ENCODE results near the gene FOXJ1. TPM values are rescaled to one million over a fixed set of nuclear protein-coding genes. Genes with fewer than 3 reads are reported as not detected.

FOXJ1 gene
- polyA plus RNA-seq, 1 donor from 2014 or later, result not detected

- Mint-ChIP-seq H3K27ac (no peak overlapping the region), H3K4me1 (peaks cover 11 to 16% (median 15%) of the 10 kb centered on the region in 3 donors), H3K9me3 (no peaks in the 10 kb centered on the region), H3K36me3 (peaks cover 2% of the 10 kb centered on the region), H3K4me3 (no peak overlapping the region), H3K27me3 (no peaks in the 10 kb centered on the region)
Measured at GRCh38 chr17:76106703-76107102, 34.3 kb downstream of the FOXJ1 start.

DNA sequence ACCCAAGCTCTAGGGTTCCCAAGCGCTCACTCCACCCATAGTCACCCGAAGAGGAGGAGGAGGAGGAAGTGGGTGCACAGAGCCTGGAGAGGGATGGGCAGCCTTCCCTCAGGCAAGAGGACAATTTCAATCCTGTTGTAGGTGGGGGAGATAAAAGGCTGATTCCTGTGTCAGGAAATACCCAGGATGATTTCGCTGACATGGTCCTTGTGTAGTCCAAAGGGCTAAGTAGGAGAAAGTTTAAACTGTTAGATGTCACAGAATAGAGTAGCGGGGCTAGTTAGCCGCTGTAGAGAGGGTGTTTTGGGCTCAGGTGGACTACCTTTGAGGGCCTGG lies 36.2 kb downstream of the FOXJ1 start:
- Mint-ChIP-seq H3K36me3 (peaks cover 5% of the 10 kb centered on the region), H3K27ac (peak overlapping the region in 2 of 3 donors; percentile 53 to 83), H3K4me1 (peaks cover 13 to 20% (median 18%) of the 10 kb centered on the region in 3 donors), H3K4me3 (peak overlapping the region in 3 of 4 donors; percentile 26 to 95 (median 60)), H3K27me3 (no peaks in the 10 kb centered on the region), H3K9me3 (no peaks in the 10 kb centered on the region)

DNA sequence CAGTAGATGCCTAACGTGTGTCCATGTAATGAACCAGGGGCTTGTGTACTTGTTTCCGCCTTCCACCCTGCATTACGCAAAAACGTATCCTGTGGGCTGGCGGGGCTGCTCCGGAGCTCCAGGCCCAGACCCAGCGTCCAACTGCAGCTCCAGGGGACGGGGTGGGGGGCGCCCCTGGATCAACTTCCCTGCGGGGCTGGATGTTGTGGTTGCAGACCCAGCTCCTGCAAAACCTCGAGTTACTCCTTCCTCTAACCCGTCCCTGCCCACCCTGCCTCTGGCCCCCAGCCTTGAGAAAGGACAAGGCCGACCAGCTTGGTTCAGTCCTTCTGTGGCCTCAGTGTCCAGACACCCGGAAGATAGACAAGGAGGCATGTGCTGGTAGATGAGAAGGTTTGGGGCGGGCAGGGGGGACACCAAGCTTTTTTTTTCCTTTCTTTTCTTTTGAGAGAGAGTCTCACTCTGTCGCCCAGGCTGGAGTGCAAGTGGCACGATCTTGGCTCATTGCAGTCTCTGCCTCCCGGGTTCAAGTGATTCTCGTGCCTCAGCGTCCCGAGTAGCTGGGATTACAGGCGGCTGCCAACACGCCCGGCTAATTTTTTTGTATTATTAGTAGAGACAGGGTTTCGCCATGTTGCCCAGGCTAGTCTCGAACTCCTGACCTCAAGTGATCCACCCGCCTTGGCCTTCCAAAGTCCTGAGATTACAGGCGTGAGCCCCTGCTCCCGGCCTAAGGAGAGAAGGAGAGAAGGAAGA lies 36.7 kb downstream of the FOXJ1 start:
- H3K9me3 Mint-ChIP-seq, result no peaks in the 10 kb centered on the region
- peak overlapping the region; percentile 95 to 99 (median 96) for H3K4me3 Mint-ChIP-seq
- peak overlapping the region; percentile 85 to 93 (median 91) for H3K27ac Mint-ChIP-seq
- H3K27me3 Mint-ChIP-seq, result no peaks in the 10 kb centered on the region
- H3K4me1 Mint-ChIP-seq, result peaks cover 13 to 20% (median 18%) of the 10 kb centered on the region in 3 donors
- peaks cover 9% of the 10 kb centered on the region for H3K36me3 Mint-ChIP-seq

DNA sequence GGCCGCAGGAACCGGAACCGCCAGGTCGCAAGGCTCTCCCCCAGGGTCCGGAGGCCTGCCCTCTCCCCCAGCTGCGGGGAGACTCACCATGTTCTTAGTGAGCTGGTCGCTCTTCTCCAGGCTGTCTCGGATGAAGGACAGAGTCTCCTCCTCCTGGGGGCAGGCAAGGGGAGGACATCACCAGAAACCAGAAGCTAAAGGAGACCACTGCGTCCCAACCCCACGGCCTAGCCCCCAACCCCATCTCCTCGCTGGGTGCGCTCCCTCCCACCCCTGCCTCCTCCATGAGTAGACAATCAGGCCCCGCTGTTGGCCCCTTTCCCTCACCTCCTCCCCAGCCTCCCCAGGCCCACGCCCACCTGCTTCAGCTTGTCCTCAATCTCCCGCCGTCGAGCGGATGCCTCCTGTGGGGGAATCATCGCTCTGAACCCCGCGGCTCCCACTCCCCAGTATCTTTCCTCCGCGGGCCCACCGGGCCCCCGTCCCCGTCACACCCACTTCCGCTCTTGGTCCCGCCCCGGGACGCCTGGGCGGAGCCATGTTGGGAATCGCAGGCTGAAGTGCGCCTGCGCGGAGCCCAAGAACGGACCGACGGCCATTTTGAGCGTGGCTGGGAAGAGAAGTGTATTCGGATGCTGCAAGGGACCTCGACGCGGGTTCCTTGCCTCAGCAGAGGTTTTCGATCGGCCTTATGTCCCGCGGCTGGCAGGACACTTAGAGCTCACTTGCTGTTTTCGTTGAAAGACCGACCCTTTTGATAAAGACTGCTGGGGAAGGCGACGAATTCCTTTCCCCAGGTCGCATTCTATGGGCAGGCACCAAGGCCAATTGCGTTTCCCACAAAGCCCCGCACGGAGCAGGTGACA lies 37.5 kb downstream of the FOXJ1 start, which contains the start of gene EXOC7:
EXOC7 (minus strand) TSS at position 514 of the 866 bp plus-strand sequence; CDS start at position 419, 95 bp downstream.
- peaks cover 13 to 20% (median 18%) of the 10 kb centered on the region in 3 donors for H3K4me1 Mint-ChIP-seq
- no peaks in the 10 kb centered on the region for H3K27me3 Mint-ChIP-seq
- H3K4me3 Mint-ChIP-seq, result peak within 1 kb of the TSS; percentile 95 to 99 (median 96)
- H3K9me3 Mint-ChIP-seq, result no peaks in the 10 kb centered on the region
- peak within 1 kb of the TSS; percentile 85 to 93 (median 91) for H3K27ac Mint-ChIP-seq
- H3K36me3 Mint-ChIP-seq, result peaks cover 11% of the 10 kb centered on the region

GRCh38 chr17:76102944-76103273 lies 38.1 kb downstream of the FOXJ1 start:
- H3K9me3 Mint-ChIP-seq, result no peaks in the 10 kb centered on the region
- peaks cover 11% of the 10 kb centered on the region for H3K36me3 Mint-ChIP-seq
- peak overlapping the region; percentile 95 to 99 (median 96) for H3K4me3 Mint-ChIP-seq
- H3K27me3 Mint-ChIP-seq, result no peaks in the 10 kb centered on the region
- peaks cover 13 to 20% (median 18%) of the 10 kb centered on the region in 3 donors for H3K4me1 Mint-ChIP-seq
- H3K27ac Mint-ChIP-seq, result peak overlapping the region; percentile 85 to 93 (median 91)

GRCh38 chr17:76097716-76098295 lies 43.2 kb downstream of the FOXJ1 start:
- Mint-ChIP-seq H3K27me3 (no peaks in the 10 kb centered on the region), H3K27ac (no peak overlapping the region), H3K9me3 (no peaks in the 10 kb centered on the region), H3K36me3 (peaks cover 16% of the 10 kb centered on the region), H3K4me1 (peaks cover 2 to 12% (median 9%) of the 10 kb centered on the region in 3 donors), H3K4me3 (no peak overlapping the region)

DNA sequence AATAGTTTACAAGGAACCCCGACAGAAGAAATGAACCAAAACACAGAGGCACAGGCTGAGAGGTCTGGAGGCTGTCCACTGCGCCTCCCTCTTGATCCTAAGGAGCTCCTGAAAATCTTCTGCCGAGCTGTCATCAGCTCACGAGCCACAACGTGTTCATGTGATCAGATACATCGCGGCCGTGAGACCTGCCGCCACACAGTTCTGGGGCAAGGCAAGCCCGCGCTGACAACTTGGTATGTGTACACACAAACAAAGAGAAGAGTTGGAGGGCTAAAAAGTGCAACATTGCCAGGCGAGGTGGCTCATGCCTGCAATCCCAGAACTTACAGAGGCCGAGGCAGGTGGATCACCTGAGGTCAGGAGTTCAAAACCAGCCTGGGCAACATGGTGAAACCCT lies 45.1 kb downstream of the FOXJ1 start:
- Mint-ChIP-seq H3K27me3 (no peaks in the 10 kb centered on the region), H3K9me3 (no peaks in the 10 kb centered on the region), H3K27ac (no peak overlapping the region), H3K36me3 (peaks cover 14% of the 10 kb centered on the region), H3K4me1 (peaks cover 0 to 2% (median 2%) of the 10 kb centered on the region in 3 donors), H3K4me3 (no peak overlapping the region)

GRCh38 chr17:76094046-76094445 lies 47.0 kb downstream of the FOXJ1 start:
- H3K9me3 Mint-ChIP-seq, result no peaks in the 10 kb centered on the region
- no peaks in the 10 kb centered on the region for H3K27me3 Mint-ChIP-seq
- H3K4me3 Mint-ChIP-seq, result no peak overlapping the region
- no peak overlapping the region for H3K27ac Mint-ChIP-seq
- H3K4me1 Mint-ChIP-seq, result no peaks in the 10 kb centered on the region
- H3K36me3 Mint-ChIP-seq, result peaks cover 8% of the 10 kb centered on the region

DNA sequence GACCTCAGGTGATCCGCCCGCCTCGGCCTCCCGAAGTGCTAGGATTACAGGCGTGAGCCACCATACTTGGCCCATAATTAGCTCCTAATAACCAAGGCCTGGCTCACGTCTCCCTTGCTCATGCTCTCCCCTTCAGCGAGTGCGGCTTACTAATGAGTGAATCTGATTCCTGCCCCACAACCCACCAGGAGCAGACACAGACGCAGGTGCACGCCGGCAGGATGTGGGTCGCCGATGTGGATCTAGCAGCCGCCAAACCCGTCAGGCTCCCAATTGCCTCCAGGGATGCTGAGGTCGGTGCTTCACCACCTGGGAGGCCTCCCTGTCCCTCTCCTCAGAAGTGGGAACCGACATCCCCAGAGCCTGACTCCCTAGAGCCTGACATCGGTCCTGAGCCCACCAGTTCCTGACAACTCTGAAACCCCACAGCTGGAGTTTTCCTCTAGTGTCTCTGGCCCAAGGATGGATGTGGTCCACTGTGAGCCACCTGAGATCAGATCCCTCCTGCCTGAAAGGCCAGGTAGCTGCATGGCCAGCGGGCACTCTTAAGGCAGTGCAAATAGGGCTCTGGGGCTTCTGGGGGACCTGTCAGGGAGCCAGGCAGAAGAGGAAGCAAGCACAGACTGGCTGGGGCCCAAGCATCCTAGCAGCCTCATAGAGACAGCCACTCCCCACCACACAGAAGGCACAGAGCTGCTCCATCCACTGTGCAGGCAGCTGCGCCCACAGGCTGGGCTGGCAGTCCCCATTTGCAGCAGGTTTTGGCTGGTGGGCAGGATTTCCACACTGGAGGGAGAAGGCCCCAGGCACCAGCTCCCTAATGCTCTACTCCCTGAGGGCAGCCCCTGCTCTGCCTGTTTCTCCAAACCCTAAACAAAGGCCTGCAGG lies 48.3 kb downstream of the FOXJ1 start:
- Mint-ChIP-seq H3K27ac (no peak overlapping the region), H3K4me1 (no peaks in the 10 kb centered on the region), H3K4me3 (peak overlapping the region in 1 of 4 donors; percentile 12), H3K36me3 (peaks cover 8% of the 10 kb centered on the region), H3K9me3 (no peaks in the 10 kb centered on the region), H3K27me3 (no peaks in the 10 kb centered on the region)

DNA sequence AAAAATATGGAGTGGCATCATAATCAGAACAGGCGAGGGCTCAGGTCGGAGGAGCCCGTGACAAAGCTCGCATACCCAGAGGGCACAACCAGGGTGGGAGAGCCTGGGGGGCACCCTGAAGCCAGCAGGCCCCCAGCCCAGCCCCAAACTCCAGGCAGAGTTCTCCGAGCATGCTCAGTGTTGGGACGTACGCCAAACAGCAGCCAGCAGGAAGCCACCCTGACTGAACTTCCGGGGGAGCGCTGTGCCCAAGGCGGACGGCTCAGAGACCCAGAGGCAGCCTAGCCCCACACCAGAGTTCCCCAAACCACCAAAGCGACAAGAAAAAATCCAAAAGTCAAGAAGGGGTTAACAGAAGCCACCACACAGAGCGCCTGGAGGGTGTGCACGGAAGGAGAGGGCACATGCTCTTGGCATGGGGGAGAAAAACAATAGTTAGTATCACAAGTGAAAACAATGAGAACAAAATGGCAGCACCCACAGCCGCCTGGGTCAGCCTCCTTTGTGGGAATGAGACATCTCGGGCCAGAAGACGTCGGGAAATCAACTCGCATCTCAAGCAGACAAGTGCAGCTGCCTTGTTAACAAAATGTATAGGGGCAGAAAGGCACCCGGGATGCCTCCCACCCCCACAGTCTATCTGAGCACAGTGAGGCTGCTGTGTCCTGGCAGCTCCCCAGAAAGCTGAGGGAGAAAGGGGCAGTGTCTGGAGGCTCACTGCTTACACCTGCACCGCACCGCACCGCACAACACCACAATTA lies 49.3 kb downstream of the FOXJ1 start:
- Mint-ChIP-seq H3K27ac (no peak overlapping the region), H3K36me3 (peaks cover 6% of the 10 kb centered on the region), H3K9me3 (no peaks in the 10 kb centered on the region), H3K27me3 (no peaks in the 10 kb centered on the region), H3K4me3 (peak overlapping the region in 1 of 4 donors; percentile 28), H3K4me1 (no peaks in the 10 kb centered on the region)

DNA sequence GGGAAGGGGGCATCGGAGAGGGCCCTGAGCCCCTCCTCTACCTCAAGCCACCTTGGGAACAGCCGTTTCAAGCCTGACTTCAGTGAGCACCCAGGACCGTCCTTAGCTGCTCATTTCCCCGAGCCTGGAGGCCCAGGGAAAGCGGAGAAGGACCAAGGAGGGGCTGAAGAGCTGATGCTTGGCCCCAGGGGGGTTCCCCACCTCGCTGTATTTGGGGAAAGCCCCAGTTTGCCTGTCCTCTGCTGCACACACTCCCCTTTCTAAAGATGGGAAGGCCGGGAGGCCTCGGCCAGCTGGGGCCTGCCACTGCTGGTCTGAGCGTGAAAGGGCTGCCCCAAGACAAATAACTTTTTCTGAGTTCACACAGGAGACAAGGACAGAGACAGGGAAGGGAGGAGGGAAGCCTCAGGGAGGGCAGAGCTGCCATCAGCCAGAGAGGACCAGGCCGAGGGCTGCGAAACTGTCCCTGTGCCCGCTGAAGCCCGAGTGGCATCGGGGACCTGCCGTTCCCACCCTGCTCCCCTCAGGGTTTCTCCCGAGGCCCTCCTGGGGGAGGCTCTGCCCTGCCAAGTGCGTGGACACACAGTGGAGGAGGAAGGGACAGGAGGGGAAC lies 50.4 kb downstream of the FOXJ1 start:
- Mint-ChIP-seq H3K36me3 (peaks cover 2% of the 10 kb centered on the region), H3K27ac (no peak overlapping the region), H3K9me3 (no peaks in the 10 kb centered on the region), H3K27me3 (no peaks in the 10 kb centered on the region), H3K4me1 (no peaks in the 10 kb centered on the region), H3K4me3 (no peak overlapping the region)

- peaks cover 2% of the 10 kb centered on the region for H3K36me3 Mint-ChIP-seq
- no peaks in the 10 kb centered on the region for H3K9me3 Mint-ChIP-seq
- no peaks in the 10 kb centered on the region for H3K4me1 Mint-ChIP-seq
- no peaks in the 10 kb centered on the region for H3K27me3 Mint-ChIP-seq
- H3K27ac Mint-ChIP-seq, result no peak overlapping the region
- no peak overlapping the region for H3K4me3 Mint-ChIP-seq
Measured at GRCh38 chr17:76089680-76090516, 51.1 kb downstream of the FOXJ1 start.
